ENCODE data around the gene IL34. TPM values are rescaled to one million over a fixed set of nuclear protein-coding genes. Genes with fewer than 3 reads are reported as not detected.

The IL34 gene
- total RNA-seq, 3 donors from 2014 or later = 0.64 to 37.9 (median 7.5) TPM

- DNase-seq (ENCODE audit: low spot score in 2 of 2) = no peak
- TF ChIP-seq POLR2AphosphoS5 (IDR thresholded peaks at IDR 0.05) = no peak
- no peak for TF ChIP-seq CTCF (IDR thresholded peaks at IDR 0.05)
- no peak for TF ChIP-seq POLR2A (IDR thresholded peaks at IDR 0.05)
- H3K4me1 ChIP-seq = peaks cover 0 to 3% of the 10 kb centered on the region in 2 donors
- H3K27me3 ChIP-seq = no peaks in the 10 kb centered on the region
- no peak overlapping the region for H3K27ac ChIP-seq
- H3K9me3 ChIP-seq = no peaks in the 10 kb centered on the region
- no peak overlapping the region for H3K4me3 ChIP-seq
- no peaks in the 10 kb centered on the region for H3K36me3 ChIP-seq
- intact Hi-C loops (cut with DNase I; ENCODE audit: low total_unique reads) = loop anchor here (10.0 kb wide), 1 partner anchor 122 kb away; no protein-coding TSS in a partner anchor
These were observed 10.4 kb downstream of the IL34 start for GRCh38 chr16:70656712-70657263.

DNA sequence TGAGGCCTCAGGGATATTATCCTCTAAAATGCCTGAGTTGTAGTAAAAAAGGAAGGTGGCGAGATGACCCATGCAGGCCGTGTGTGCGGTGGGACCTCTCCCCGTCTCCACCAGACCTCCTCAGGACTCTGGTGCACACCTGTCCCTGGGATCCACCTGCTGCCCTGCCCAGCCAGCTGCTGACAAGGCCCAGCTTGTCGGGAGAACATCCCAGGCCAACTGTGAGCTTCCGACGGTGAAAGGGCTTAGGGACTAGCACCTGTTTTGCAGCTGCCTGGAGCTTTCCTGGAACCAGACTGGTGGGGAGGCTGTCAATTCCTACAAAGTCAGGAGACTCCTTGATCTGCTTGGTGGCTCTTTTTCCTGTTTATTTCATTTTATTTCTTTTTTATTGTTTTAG is 11.6 kb downstream of the IL34 start:
- DNase-seq (ENCODE audit: low spot score in 2 of 2) = no peak
- no peak overlapping the region for H3K4me3 ChIP-seq
- H3K27ac ChIP-seq = no peak overlapping the region
- no peaks in the 10 kb centered on the region for H3K36me3 ChIP-seq
- no peaks in the 10 kb centered on the region for H3K27me3 ChIP-seq
- intact Hi-C loops (cut with DNase I; ENCODE audit: low total_unique reads) = loop anchor here (10.0 kb wide), 1 partner anchor 123 kb away; no protein-coding TSS in a partner anchor
- TF ChIP-seq CTCF (IDR thresholded peaks at IDR 0.05) (no peak), POLR2AphosphoS5 (IDR thresholded peaks at IDR 0.05) (no peak), POLR2A (IDR thresholded peaks at IDR 0.05) (no peak)
- peaks cover 3 to 7% of the 10 kb centered on the region in 2 donors for H3K4me1 ChIP-seq
- no peaks in the 10 kb centered on the region for H3K9me3 ChIP-seq

- no peak for TF ChIP-seq POLR2A (IDR thresholded peaks at IDR 0.05)
- no peak for TF ChIP-seq POLR2AphosphoS5 (IDR thresholded peaks at IDR 0.05)
- no peak for TF ChIP-seq CTCF (IDR thresholded peaks at IDR 0.05)
- H3K4me1 ChIP-seq = peaks cover 0 to 7% of the 10 kb centered on the region in 2 donors
- no peaks in the 10 kb centered on the region for H3K9me3 ChIP-seq
- DNase-seq (ENCODE audit: low spot score in 2 of 2) = no peak
- intact Hi-C loops (cut with DNase I; ENCODE audit: low total_unique reads) = loop anchor here (10.0 kb wide), 1 partner anchor 124 kb away; no protein-coding TSS in a partner anchor
- no peaks in the 10 kb centered on the region for H3K27me3 ChIP-seq
- no peak overlapping the region for H3K27ac ChIP-seq
- H3K4me3 ChIP-seq = no peak overlapping the region
- peaks cover under 1% of the 10 kb centered on the region for H3K36me3 ChIP-seq
These were observed 12.6 kb downstream of the IL34 start for GRCh38 chr16:70658921-70659320.

DNA sequence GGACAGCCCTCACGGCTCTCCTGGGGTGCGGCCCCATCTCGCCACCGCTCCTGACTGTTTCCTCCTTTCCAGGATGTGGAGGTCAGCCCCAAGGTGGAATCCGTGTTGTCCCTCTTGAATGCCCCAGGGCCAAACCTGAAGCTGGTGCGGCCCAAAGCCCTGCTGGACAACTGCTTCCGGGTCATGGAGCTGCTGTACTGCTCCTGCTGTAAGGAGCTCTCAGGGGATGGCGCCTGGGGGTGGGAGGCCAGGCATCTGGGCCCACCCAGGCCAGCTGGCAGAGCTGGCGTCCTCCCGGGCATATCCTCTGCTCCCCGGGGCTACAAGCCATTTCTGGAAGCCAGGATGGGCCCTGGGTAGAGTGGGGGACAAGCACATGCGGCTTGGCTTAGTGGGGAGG is 13.2 kb downstream of the IL34 start:
- H3K27ac ChIP-seq = no peak overlapping the region
- TF ChIP-seq POLR2AphosphoS5 (IDR thresholded peaks at IDR 0.05) = no peak
- no peak for TF ChIP-seq CTCF (IDR thresholded peaks at IDR 0.05)
- TF ChIP-seq POLR2A (IDR thresholded peaks at IDR 0.05) = no peak
- H3K9me3 ChIP-seq = no peaks in the 10 kb centered on the region
- no peak for DNase-seq (ENCODE audit: low spot score in 2 of 2)
- H3K27me3 ChIP-seq = no peaks in the 10 kb centered on the region
- intact Hi-C loops (cut with DNase I; ENCODE audit: low total_unique reads) = loop anchor here (10.0 kb wide), 1 partner anchor 125 kb away; no protein-coding TSS in a partner anchor
- peaks cover 6% of the 10 kb centered on the region for H3K36me3 ChIP-seq
- peaks cover 0 to 7% of the 10 kb centered on the region in 2 donors for H3K4me1 ChIP-seq
- no peak overlapping the region for H3K4me3 ChIP-seq

- no peaks in the 10 kb centered on the region for H3K27me3 ChIP-seq
- TF ChIP-seq POLR2AphosphoS5 (IDR thresholded peaks at IDR 0.05) (no peak), CTCF (IDR thresholded peaks at IDR 0.05) (no peak), POLR2A (IDR thresholded peaks at IDR 0.05) (no peak)
- H3K27ac ChIP-seq = no peak overlapping the region
- intact Hi-C loops (cut with DNase I; ENCODE audit: low total_unique reads) = loop anchor here (10.0 kb wide), 1 partner anchor 125 kb away; no protein-coding TSS in a partner anchor
- peaks cover 0 to 7% of the 10 kb centered on the region in 2 donors for H3K4me1 ChIP-seq
- H3K36me3 ChIP-seq = peaks cover 10% of the 10 kb centered on the region
- no peak overlapping the region for H3K4me3 ChIP-seq
- no peaks in the 10 kb centered on the region for H3K9me3 ChIP-seq
- DNase-seq (ENCODE audit: low spot score in 2 of 2) = no peak
These were observed 13.8 kb downstream of the IL34 start for GRCh38 chr16:70659953-70660671.
